GM18870 (cell line): Measurements from ENCODE around the gene CCN5.

Experiments used
- ATAC-seq: cut with Tn5 transposase; IDR thresholded peaks from one replicate; pipeline ENCODE4 v1.9.1; 2021; ENCODE audit warnings: moderate library complexity; ENCODE audit not compliant: unreplicated experiment

The CCN5 gene

DNA sequence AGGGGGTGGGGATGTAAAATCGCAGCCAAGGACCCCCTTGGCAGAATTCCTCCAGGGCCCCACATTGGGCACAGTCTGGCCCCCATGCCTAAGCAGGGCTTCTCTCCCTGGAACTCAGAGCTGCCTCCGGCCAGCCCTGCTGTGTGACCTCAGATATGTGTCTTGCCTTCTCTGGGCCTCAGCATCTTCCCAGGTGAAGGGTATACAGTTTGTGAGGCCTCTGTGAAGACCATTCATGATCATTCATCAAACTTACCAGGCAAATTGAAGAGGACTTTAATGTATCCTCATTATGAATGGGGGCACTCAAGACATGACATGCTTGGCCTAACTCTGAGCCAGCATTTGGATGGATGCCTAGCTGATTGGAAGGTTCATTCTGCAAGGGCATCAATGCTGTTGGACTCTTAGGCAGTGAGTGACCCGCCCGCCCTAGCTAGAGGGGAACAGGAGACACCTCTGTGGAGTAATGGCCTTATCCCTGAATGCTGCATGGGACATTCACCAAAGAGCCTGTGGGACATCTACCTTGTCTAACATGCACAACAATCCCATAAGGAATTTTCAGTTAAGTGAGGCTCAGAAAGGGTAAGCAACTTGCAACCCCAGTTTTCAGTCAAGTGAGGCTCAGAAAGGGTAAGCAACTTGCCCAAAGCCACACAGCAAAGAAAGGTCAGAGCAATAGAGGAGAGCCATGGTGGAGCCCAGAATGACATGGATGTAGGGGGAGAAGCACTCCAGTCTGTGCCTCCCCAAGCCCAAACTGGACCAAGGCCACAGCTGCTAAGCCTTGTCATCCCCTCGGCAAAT is 535 bp downstream of the CCN5 start:
- no peak for ATAC-seq

DNA sequence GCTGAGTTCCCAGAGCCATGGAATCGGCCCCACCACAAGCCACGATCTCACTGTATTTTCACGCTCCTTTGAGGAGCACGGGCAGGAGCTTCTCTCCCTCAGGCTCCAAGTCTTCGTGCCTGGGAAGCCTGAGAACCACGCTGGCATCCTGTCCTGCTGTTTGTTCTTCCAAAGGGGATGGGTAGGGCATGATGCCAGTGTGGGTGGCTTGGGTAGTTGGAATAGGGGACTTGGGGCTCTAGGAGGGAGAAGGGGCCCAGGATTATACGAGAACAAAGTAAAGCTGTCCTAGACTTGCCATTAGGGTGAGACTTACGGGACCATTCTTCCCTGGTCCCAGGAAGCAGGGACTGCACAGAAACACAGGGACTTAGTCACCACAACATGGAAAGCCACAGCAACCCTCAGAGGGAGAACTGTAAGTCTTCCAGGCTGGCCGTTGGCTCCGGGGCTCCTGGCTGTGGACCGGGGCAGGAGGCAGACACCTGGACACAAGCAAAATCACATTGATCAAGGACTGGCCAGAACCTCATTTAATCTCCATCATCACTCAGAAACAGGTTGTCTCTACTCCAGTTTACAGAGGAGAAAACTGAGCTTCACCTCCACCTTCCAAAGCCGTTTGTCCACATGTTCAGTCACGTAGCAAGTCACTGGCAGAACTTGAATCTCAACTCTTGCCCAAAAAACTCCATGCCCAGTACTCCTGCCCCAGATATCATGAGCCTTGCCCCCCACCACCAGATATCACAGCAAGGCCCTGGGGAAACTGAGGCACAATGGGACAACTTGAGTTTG is 1.3 kb downstream of the CCN5 start:
- ATAC-seq: no peak

DNA sequence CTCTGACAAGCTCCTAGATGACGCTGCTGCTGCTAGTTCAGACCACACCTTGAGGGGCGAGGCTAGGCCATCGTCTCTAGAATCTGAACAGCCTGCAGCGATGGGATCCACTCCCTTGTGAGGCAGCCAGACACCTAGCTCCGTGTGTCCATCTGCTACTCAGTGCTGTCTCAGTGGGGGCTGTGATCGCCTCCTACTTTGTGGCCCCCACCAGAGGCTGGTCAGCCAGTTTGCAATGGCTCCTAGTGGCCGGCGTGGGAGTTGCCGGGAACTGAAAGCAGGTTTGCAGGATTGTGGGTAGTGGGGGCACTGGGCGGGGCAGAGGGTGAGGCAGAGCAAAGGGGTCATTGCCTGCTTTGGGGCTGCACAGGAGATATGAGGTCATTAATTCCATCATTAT is 2.8 kb downstream of the CCN5 start:
- no peak for ATAC-seq

DNA sequence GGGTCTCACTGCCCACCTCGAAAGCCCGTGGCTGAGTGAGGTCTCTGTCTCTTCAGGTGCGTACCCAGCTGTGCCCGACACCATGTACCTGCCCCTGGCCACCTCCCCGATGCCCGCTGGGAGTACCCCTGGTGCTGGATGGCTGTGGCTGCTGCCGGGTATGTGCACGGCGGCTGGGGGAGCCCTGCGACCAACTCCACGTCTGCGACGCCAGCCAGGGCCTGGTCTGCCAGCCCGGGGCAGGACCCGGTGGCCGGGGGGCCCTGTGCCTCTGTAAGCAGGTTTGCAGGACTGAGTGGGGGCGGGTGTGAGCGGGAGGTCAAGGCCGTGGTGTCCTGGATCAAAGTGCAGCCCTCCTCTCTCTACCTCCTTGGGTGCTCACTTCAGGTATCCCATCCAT is 4.7 kb downstream of the CCN5 start:
- ATAC-seq: no peak

DNA sequence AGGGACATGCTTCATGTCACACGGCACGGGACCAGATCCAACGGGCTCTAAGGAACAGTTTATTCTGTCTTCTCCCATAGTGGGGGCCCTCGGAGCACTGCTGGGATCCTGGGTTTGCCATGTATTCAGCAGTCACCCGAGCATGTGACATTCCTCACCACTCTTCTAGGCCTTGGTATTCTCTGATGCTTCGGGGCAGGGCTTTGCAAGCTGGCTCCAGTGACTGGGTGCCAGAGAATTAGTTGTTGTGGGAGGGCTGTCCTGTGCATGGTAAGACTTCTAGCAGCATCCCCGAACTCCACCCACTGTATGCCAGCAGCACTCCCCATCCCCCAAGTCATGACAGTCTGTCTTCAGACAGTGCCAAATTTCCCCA is 5.4 kb downstream of the CCN5 start:
- ATAC-seq: no peak

DNA sequence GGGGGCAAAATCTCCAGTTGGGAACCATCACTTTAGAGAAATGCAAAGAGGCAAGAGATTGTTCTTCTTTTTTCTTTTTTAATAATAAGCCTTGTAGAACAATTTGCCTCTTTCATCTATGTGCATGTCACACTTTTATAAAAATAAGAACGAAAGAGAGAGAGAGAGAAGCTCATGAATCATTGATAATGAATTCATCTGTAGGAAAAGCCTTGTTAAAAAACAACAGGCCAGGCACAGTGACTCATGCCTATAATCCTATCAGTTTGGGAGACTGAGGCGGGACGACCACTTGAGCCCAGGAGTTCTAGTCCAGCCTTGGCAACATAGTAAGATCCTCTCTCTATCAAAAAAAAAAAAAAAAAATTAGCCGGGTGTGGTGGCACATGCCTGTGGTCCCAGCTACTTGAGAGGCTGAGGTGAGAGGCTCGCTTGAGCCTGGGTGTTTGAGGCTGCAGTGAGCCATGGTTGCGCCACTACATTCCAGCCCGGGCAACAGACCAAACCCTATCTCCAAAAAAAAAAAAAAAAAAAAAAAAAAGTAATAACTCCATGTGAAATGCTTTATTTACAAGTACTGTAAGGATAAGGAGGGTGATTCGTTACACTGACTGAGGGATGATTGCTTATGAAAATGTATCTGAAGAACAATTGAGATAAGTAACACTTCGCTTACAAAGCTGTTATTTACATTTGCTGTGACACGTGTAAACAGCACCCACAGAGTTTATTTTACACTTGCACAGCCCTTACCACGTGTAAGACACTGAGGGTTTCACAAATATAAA is 6.0 kb downstream of the CCN5 start:
- ATAC-seq: no peak

DNA sequence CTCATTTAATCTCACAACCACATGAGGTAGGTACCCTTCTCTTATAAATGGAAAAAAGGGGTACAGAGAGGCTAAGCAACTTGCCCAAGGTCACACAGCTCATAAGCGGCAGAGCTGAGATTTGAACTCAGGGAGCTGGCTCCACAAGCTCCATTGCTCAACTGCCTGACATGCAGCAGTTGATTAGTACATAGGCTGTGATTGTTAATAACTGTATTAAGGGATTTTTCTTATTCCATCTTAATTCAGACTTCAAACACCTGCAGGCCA is 6.6 kb downstream of the CCN5 start:
- no peak for ATAC-seq

DNA sequence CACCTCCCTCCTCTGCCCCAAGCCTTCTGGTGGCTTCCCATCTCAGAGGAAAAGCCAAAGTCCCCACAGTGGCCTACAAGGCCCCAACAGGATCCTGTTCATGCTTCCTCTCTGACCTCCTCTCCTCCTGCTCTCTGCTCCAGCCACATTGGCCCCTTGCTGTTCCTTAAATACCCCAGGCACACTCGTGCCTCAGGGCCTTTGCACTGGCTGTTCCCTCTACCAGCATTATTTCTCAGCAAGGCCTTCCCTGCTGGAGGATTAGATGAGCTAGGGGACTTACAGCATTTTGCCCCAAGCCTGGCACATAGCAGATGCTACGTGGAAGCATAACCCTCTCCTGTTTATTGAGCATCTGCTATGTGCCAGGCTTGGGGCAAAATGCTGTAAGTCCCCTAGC is 7.8 kb downstream of the CCN5 start:
- no peak for ATAC-seq

DNA sequence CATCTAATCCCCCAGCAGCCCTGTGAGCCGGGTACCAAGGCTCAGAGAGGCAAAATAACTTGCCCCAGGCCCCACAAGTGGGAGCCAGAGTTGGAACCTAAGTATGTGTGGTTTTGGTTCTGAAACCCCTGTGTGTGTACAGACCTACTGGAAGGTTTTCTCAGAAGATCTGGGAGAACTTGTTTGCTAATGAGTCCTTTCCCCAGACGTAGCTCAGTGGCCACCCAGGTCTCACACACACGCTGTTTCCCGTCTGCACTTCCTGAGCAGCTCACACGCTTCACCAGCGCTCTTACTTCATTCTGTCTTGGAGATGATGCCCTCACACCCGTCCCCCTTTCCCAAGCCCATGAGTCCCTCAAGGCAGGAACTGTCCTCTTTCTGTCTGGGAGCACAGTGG is 8.2 kb downstream of the CCN5 start:
- no peak for ATAC-seq

DNA sequence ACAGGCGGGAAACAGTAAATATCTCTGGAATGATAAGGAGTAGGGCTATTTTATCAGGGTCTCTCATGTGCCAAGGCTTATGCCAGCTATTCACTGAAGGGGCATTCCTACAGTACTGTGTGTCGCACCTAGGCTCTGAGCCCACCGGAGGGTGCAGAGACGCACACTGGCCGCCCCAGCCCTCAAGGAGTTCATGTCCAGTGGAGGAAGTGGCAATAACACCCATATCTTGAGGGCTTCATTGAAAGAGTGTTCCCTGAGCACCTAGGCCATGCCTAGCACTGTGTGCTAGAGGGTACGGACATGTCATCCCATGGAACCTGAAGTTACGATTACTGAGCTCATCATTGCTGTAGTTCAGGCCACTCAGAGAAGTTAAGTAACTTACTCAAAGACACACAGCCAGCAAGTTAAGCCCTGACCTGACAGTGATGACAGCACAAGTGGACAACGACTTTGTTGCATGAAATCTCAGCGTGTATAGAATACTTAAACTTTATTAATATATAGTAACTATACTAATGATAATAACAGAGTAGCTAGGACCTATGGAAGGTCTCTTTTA is 8.7 kb downstream of the CCN5 start:
- ATAC-seq: no peak

DNA sequence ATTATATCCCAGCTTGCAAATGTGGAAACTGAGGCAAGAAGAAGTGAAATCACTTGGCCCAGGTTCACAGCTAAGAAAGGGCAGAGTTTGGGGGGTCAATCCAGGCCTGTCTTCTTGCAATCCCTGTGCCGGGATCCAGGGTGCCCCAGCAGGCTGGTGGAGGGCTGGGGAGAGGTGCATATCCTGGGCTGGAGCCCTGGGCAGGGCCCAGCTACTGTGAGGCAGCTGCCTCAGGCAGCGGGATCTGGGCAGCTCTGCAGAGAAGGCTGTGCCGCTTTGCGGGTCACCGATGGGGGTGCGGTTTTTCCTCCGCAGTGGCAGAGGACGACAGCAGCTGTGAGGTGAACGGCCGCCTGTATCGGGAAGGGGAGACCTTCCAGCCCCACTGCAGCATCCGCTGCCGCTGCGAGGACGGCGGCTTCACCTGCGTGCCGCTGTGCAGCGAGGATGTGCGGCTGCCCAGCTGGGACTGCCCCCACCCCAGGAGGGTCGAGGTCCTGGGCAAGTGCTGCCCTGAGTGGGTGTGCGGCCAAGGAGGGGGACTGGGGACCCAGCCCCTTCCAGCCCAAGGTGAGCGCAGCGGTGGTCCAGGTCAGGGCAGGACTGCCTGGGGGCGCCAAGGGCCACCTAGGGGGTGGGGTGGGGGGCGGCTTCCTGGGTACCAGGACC is 9.4 kb downstream of the CCN5 start:
- no peak for ATAC-seq

DNA sequence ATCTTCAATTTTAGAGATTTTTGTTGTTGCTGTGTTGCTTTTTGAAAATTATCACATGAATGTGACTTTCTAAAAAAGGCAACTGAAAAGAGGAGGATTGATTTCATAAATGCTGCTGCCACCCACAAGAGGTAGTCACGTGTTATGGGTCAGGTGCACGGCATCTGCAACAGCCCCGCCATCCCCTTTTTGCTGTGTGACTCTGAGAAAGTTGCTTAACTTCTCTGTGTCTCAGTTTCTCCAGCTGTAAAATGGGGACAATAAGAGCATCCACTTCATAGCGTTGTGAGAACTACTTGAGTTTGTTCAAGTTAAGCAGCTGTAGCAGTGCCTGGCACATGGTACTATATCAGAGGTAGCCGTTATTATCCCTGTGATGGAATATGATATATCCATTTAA is 10.7 kb downstream of the CCN5 start:
- no peak for ATAC-seq

DNA sequence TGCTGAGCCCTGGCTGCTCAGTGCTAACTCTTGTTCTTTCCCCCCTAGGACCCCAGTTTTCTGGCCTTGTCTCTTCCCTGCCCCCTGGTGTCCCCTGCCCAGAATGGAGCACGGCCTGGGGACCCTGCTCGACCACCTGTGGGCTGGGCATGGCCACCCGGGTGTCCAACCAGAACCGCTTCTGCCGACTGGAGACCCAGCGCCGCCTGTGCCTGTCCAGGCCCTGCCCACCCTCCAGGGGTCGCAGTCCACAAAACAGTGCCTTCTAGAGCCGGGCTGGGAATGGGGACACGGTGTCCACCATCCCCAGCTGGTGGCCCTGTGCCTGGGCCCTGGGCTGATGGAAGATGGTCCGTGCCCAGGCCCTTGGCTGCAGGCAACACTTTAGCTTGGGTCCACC is 11.9 kb downstream of the CCN5 start:
- ATAC-seq: no peak

DNA sequence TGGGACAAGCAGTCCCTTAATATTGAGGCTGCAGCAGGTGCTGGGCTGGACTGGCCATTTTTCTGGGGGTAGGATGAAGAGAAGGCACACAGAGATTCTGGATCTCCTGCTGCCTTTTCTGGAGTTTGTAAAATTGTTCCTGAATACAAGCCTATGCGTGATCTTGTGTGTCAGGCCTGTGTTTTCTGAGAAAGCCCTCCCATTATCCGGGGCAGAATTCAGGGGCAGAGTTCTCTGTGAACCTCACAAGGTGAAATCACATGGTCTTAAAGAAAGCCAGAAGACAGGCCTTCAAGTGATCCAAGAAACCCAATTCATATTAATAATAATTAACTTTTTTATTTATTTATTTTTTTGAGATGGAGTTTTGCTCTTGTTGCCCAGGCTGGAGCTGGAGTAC is 12.5 kb downstream of the CCN5 start:
- no peak for ATAC-seq

DNA sequence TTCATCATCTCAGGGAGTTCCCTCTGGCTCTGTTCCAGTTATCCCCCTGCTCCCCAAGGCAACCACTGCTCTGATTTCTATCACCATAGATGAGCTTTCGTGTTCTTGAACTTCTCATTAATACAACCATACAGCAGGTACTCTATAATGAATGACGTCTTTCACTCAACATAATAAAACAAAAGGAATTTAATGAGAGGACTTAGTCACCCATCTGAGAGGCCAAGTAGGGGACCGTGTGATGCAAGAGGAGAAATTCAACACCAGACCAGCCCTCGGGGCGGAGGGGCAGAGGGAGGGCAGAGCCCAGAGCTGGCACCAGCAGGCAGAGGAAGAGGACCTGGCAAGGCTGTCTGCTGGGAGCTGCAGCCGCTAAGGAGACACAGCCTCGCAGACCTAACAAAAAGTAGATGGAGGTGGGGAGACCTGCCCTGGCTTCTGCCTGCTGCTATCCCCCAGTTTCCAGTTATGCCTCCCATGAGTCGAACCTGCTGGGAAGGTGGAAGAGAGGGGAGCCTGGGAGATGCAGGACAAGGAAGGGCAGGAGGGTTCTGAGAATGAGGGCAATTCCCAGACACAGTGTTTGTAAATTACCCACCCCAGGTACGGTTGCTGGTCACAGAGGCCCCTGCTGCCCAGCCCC is 13.8 kb downstream of the CCN5 start:
- no peak for ATAC-seq

DNA sequence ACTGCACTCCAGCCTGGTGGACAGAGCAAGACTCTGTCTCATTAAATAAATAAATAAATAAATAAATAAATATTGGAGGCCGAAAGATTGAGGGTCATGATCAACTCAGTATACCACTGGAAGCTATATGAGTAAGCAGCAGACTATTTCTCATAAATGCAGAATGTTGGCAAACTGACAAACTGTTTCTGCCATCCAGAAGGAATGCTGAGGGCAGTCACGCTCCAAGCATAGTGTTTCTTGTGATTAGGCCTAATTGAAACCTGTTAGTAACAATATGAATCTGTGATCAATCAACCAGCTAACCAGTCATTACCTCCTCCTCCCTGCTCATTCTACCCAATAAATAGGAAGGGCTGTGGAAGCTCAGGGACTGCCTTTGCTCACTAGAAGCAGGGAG is 15.3 kb downstream of the CCN5 start:
- no peak for ATAC-seq

DNA sequence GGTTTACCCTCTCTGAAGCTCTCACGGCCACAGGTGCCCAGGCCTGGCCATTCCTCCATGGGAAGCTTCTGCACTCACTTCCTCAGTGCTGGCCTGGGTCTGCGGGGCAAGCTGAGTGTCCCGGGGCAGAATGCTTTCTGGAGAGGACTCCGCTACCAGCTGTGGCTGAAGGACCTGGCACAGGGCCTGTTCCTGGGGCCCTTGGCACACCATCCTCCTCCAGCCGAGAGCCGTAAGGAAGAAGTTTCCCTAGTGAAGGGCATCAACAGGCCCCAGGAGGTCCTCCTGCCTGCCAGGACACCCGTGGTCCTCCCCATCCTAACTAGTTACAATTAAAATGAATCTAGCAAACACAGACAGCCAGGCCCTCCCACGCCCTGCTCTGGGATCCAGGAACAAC is 16.5 kb downstream of the CCN5 start:
- ATAC-seq: no peak

DNA sequence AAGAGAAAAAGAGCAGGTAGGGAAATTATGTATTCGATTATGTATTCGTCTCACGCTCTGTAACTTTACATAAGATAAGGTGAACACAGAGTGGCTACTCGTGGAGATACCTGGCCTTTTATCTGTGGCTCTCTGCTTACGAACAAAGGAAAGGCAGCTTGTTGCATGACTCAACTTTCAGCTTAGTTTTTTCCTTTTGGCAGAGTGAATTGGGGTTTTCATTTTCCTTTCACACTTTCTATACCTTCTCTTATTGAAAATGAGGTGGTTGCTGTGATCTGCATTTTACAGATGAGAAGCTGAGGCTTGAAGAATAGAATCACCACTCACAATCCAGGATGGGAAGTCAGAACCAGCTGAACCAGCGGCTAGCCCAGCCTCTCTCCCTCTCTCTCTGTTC is 17.2 kb downstream of the CCN5 start:
- ATAC-seq: no peak

DNA sequence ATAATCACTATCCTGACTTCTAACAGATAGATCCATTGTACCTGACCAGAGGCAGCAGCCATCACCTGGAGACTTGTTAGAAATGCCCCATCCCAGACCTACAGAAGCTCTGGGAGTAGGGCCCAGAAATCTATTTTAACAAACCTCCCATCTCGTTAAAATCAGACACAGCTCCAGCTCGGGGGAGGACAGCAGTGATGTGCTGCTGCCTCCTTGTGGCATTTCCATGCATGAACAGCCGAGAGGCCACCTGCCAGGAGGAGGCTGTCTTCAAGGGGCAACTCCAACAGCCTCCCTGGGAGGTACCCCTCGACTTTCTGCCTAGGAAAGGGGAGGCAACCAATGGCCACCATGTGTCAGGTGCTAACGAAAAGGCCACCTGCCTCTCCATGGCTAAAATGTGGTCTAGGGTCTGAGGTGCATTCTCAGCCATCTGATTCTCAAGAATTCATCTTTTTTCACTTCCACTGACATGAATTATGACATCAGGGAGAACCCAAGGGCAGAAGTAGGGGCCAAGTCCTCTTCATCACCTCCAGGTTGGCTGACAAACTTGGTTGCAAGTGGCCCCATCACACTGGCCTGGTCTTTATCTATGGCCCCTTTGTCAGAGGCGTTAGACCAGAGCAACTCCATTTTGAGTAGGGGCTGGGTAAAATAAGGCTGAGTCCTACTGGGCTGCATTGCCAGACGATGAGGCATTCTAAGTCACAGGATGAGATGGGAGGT is 18.3 kb downstream of the CCN5 start:
- ATAC-seq: no peak

DNA sequence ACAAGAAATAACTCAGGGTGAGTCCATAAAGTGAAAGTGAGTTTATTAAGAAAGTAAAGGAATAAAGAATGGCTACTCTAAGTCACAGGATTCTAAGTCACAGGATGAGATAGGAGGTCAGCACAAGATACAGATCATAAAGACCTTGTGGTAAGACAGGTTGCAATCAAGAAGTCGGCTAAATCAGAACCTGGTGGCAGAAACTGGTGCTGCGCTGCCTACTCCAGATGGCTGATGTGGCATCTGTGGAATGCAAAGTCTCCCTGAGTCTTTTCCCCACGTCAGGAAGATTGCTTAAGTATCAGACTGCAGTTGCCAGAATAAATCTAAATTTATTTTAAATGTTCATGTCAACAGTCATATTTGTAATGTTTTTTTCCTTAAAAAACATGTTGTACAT is 19.8 kb downstream of the CCN5 start:
- no peak for ATAC-seq
